SK-N-SH (cell line): ENCODE measurements around the gene CPEB3. TPM values are rescaled to one million over a fixed set of nuclear protein-coding genes. Genes with fewer than 3 reads are reported as not detected.
A peak's percentile ranks its signal among the peaks of the same experiment; 100 is the strongest.

Source experiments
- CTCF ChIA-PET: fragments of 300-600, 350-600 bp; formaldehyde crosslinking; extraction: SDS; loops from one replicate; lab custom pipeline; 2021; lab: Yijun Ruan, JAX
- POLR2A ChIA-PET: fragments of 350-600 bp; sonication (Branson Sonifier 250); formaldehyde crosslinking; extraction: SDS; loops from one replicate; lab custom pipeline; 2020; ENCODE audit warnings: antibody characterized with exemption, inconsistent platforms; lab: Yijun Ruan, JAX
- DNase-seq: peaks from one replicate; pipeline ENCODE4 v3.0.0; 2012
- H2AFZ ChIP-seq: fragments of 200-600 bp; sonication (generic); 2 replicates; pipeline ENCODE4 v1.8.1; 2016; ENCODE audit warnings: antibody characterized with exemption, mild to moderate bottlenecking, low read depth
- H3F3A ChIP-seq: fragments of 200-600 bp; sonication (generic); replicated peaks from 2 replicates; pipeline ENCODE3; 2016; ENCODE audit warnings: antibody characterized with exemption, mild to moderate bottlenecking; ENCODE audit not compliant: insufficient read depth
- H3K27ac ChIP-seq, 2 experiments: fragments of 200-500 bp in 1 of 2; fragments of 200-600 bp in 1 of 2; sonication (Bioruptor generic) in 1 of 2; sonication (generic), shearing (Covaris generic) in 1 of 2; 2 replicates each; pipeline versions ENCODE4 v1.5.1 to v1.6.1; 2014 to 2016; ENCODE audit warnings: low read depth in 2 of 2, inconsistent platforms in 1 of 2, low read length in 1 of 2, mild to moderate bottlenecking in 1 of 2, mixed read lengths in 1 of 2
- H3K27me3 ChIP-seq: fragments of 200-600 bp; sonication (generic), shearing (Covaris generic); 2 replicates; pipeline ENCODE4 v1.6.1; 2016; ENCODE audit warnings: mixed run types; ENCODE audit not compliant: insufficient read depth
- H3K36me3 ChIP-seq, 2 experiments: fragments of 200-500 bp in 1 of 2; fragments of 200-600 bp in 1 of 2; sonication (Bioruptor generic) in 1 of 2; sonication (generic) in 1 of 2; replicated peaks in 1 of 2; 2 replicates each; pipeline versions ENCODE3 to v1.5.1; 2014 to 2016; ENCODE audit warnings: low read length in 1 of 2, mild to moderate bottlenecking in 1 of 2; ENCODE audit not compliant: insufficient read depth in 2 of 2, control insufficient read depth in 1 of 2
- H3K4me1 ChIP-seq, 2 experiments: fragments of 200-500 bp in 1 of 2; fragments of 200-600 bp in 1 of 2; sonication (Bioruptor generic) in 1 of 2; sonication (generic), shearing (Covaris generic) in 1 of 2; 2 replicates each; pipeline versions ENCODE4 v1.5.1 to v1.6.1; 2014 to 2016; ENCODE audit warnings: low read depth in 1 of 2, low read length in 1 of 2, mixed run types in 1 of 2; ENCODE audit not compliant: insufficient read depth in 2 of 2, control insufficient read depth in 1 of 2
- H3K4me2 ChIP-seq: fragments of 200-600 bp; sonication (generic), shearing (Covaris generic); 2 replicates; pipeline ENCODE4 v1.6.1; 2017; ENCODE audit warnings: mixed run types
- H3K4me3 ChIP-seq, 2 experiments: fragments of 200-500 bp in 1 of 2; fragments of 200-600 bp in 1 of 2; sonication (Bioruptor generic) in 1 of 2; sonication (generic), shearing (Covaris generic) in 1 of 2; 2 replicates each; pipeline versions ENCODE4 v1.5.1 to v1.8.1; 2014 to 2016; ENCODE audit warnings: low read depth in 2 of 2, inconsistent platforms in 1 of 2, low read length in 1 of 2, mild to moderate bottlenecking in 1 of 2, mixed read lengths in 1 of 2, moderate library complexity in 1 of 2
- H3K79me2 ChIP-seq: fragments of 200-600 bp; sonication (generic); 2 replicates; pipeline ENCODE4 v1.8.1; 2017; ENCODE audit warnings: mild to moderate bottlenecking; ENCODE audit not compliant: insufficient read depth
- H3K9ac ChIP-seq: fragments of 200-600 bp; sonication (generic); 2 replicates; pipeline ENCODE4 v1.6.1; 2017; ENCODE audit warnings: mixed run types
- H3K9me2 ChIP-seq: fragments of 200-600 bp; sonication (generic); 2 replicates; pipeline ENCODE4 v1.6.1; 2017; ENCODE audit warnings: mixed run types
- H3K9me3 ChIP-seq: fragments of 200-600 bp; sonication (generic); 2 replicates; pipeline ENCODE4 v1.6.1; 2017; ENCODE audit warnings: mixed run types, mild to moderate bottlenecking, moderate library complexity
- H4K20me1 ChIP-seq: fragments of 200-600 bp; sonication (generic); 2 replicates; pipeline ENCODE4 v1.6.1; 2017; ENCODE audit warnings: mild to moderate bottlenecking, mixed run types; ENCODE audit not compliant: insufficient read depth
- EP300 ChIP-seq, 2 experiments: IDR thresholded peaks; 2 replicates each; pipeline versions ENCODE4 v1.4.0 to v1.6.1; 2012; ENCODE audit warnings: borderline replicate concordance in 1 of 2, low read depth in 1 of 2, low read length in 1 of 2
- FOSL2 ChIP-seq: IDR thresholded peaks from 2 replicates; pipeline ENCODE4 v1.4.0; 2012; ENCODE audit warnings: low read depth, mild to moderate bottlenecking, moderate library complexity, borderline replicate concordance
- IRF3 ChIP-seq: fragments of 150-350 bp; IDR thresholded peaks from 2 replicates; pipeline ENCODE4 v1.6.1; 2016; ENCODE audit warnings: mild to moderate bottlenecking, low read depth, low read length
- JUND ChIP-seq: IDR thresholded peaks from 2 replicates; pipeline ENCODE4 v1.4.0; 2012
- NFIC ChIP-seq: IDR thresholded peaks from 2 replicates; pipeline ENCODE4 v1.4.0; 2012; ENCODE audit warnings: borderline replicate concordance
- NRF1 ChIP-seq: IDR thresholded peaks from 2 replicates; pipeline ENCODE4 v1.6.1; 2012; ENCODE audit warnings: low read depth, mild to moderate bottlenecking, low read length
- PBX3 ChIP-seq: IDR thresholded peaks from 2 replicates; pipeline ENCODE4; 2012
- RCOR1 ChIP-seq: fragments of 150-350 bp; IDR thresholded peaks from 2 replicates; pipeline ENCODE4 v1.6.1; 2017; ENCODE audit warnings: antibody characterized with exemption, low read length
- RXRA ChIP-seq: IDR thresholded peaks from 2 replicates; pipeline ENCODE4 v1.4.0; 2012; ENCODE audit warnings: low read depth, mild to moderate bottlenecking, borderline replicate concordance
- TCF12 ChIP-seq: IDR thresholded peaks from 2 replicates; pipeline ENCODE4 v1.4.0; 2012
- USF1 ChIP-seq: IDR thresholded peaks from 2 replicates; pipeline ENCODE4 v1.4.0; 2012; ENCODE audit warnings: low read depth, borderline replicate concordance
- WGBS: methylation state at CpG from one replicate; pipeline ENCODE4 v1.1.6; 2017; ENCODE audit warnings: low lambda C conversion rate; 5-methylcytosine and 5-hydroxymethylcytosine counted together
- polyA plus RNA-seq, 3 experiments: library from polyadenylated mRNA; depleted of rRNA; stranded (reverse); fragments of >200 nt; gene quantifications; 2 replicates each; pipeline ENCODE4 v1.2.3, GENCODE V29; 2012
- TF ChIP-seq, protein P1 (sequence below): IDR thresholded peaks from 2 replicates; pipeline ENCODE4 v1.6.1; 2012; ENCODE audit warnings: mild to moderate bottlenecking, low read depth, low read length, moderate library complexity

CPEB3 gene
- polyA plus RNA-seq, 1 of the 3 experiments (the other 2 are of a cell fraction): 0.36 TPM

- POLR2A ChIA-PET: no interaction called here
- CTCF ChIA-PET: interaction anchor here (1.1 kb wide), 2 partner anchors 12 to 23 kb away, joined by 3 to 4 read pairs; no protein-coding TSS in a partner anchor
- Histone ChIP-seq H3K9me3 (no peaks in the 10 kb centered on the region), H3K27ac (peak overlapping the region in 1 of 2 experiments; percentile 79; a peak in 2 of 4 replicates)
- TF ChIP-seq IRF3 (no peak), JUND (peak; percentile 13; the same call in 1 of the 2 replicates), TCF12 (peak; percentile 36; the same call in 1 of the 2 replicates), RCOR1 (no peak), PBX3 (no peak), RXRA (peak; percentile 37; the same call in 1 of the 2 replicates), FOSL2 (peak; percentile 22; the same call in 1 of the 2 replicates)
- TF ChIP-seq, protein P1, sequence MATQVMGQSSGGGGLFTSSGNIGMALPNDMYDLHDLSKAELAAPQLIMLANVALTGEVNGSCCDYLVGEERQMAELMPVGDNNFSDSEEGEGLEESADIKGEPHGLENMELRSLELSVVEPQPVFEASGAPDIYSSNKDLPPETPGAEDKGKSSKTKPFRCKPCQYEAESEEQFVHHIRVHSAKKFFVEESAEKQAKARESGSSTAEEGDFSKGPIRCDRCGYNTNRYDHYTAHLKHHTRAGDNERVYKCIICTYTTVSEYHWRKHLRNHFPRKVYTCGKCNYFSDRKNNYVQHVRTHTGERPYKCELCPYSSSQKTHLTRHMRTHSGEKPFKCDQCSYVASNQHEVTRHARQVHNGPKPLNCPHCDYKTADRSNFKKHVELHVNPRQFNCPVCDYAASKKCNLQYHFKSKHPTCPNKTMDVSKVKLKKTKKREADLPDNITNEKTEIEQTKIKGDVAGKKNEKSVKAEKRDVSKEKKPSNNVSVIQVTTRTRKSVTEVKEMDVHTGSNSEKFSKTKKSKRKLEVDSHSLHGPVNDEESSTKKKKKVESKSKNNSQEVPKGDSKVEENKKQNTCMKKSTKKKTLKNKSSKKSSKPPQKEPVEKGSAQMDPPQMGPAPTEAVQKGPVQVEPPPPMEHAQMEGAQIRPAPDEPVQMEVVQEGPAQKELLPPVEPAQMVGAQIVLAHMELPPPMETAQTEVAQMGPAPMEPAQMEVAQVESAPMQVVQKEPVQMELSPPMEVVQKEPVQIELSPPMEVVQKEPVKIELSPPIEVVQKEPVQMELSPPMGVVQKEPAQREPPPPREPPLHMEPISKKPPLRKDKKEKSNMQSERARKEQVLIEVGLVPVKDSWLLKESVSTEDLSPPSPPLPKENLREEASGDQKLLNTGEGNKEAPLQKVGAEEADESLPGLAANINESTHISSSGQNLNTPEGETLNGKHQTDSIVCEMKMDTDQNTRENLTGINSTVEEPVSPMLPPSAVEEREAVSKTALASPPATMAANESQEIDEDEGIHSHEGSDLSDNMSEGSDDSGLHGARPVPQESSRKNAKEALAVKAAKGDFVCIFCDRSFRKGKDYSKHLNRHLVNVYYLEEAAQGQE: no peak
- TF ChIP-seq, all 33 proteins: peak for 4
- Histone ChIP-seq H3F3A (peaks cover 27% of the 10 kb centered on the region), H3K4me2 (no peak overlapping the region; the same call in 1 of the 2 replicates), H3K9ac (no peak overlapping the region), H3K4me3 (no peak overlapping the region), H4K20me1 (no peaks in the 10 kb centered on the region), H3K9me2 (no peaks in the 10 kb centered on the region), H3K27me3 (no peaks in the 10 kb centered on the region), H3K4me1 (peaks cover 0 to 19% of the 10 kb centered on the region in 2 experiments; a peak in 2 of 4 replicates), H3K79me2 (0 out of 2 replicates have a peak, but pooled peaks cover 6% of the 10 kb centered on the region), H3K36me3 (no peaks in the 10 kb centered on the region), H2AFZ (no peak overlapping the region)
- no peak for DNase-seq
- 52% methylated on average over 3 of the region's 3 CpGs for WGBS
Observed at GRCh38 chr10:92208736-92209135, 82.1 kb downstream of the CPEB3 start.

GRCh38 chr10:92208157-92208720 is 82.6 kb downstream of the CPEB3 start:
- no peak overlapping the region; the same call in 1 of the 2 replicates for H3K4me2 ChIP-seq
- no peaks in the 10 kb centered on the region for H3K27me3 ChIP-seq
- CTCF ChIA-PET: interaction anchor here (0.6 to 1.1 kb wide), 3 partner anchors 12 to 156 kb away, joined by 3 to 4 read pairs (median 3); no protein-coding TSS in a partner anchor
- H3F3A ChIP-seq: peaks cover 27% of the 10 kb centered on the region
- H3K9ac ChIP-seq: no peak overlapping the region
- 0 out of 2 replicates have a peak, but pooled peaks cover 6% of the 10 kb centered on the region for H3K79me2 ChIP-seq
- no peak for DNase-seq
- no peaks in the 10 kb centered on the region for H4K20me1 ChIP-seq
- H3K9me3 ChIP-seq: no peaks in the 10 kb centered on the region
- no peaks in the 10 kb centered on the region for H3K36me3 ChIP-seq
- no peak overlapping the region for H3K4me3 ChIP-seq
- no peaks in the 10 kb centered on the region for H3K9me2 ChIP-seq
- POLR2A ChIA-PET: no interaction called here
- H3K4me1 ChIP-seq: peaks cover 0 to 19% of the 10 kb centered on the region in 2 experiments; a peak in 2 of 4 replicates
- H3K27ac ChIP-seq: peak overlapping the region in 1 of 2 experiments; percentile 79; a peak in 2 of 4 replicates
- no peak overlapping the region for H2AFZ ChIP-seq
- TF ChIP-seq IRF3 (no peak), USF1 (no peak), NFIC (no peak), EP300 (IDR thresholded peaks at IDR 0.05; ENCODE audit: borderline replicate concordance in 1 of 2, low read depth in 1 of 2, low read length in 1 of 2) (no peak), NRF1 (no peak)
- TF ChIP-seq, protein P1: no peak
